Uterus (tissue), 2 donors: ENCODE data around the gene MDFIC.

Experiments used
- POLR2A ChIP-seq, 2 donors: fragments of 450-650 bp; IDR thresholded peaks; one replicate each; pipeline ENCODE4 v1.6.1; 2016; ENCODE audit warnings: antibody characterized with exemption in 2 of 2, mild to moderate bottlenecking in 1 of 2, moderate library complexity in 1 of 2
- TF ChIP-seq, protein P1 (sequence below), 4 experiments: fragments of 200-600 bp in 2 of 4; fragments of 450-650 bp in 2 of 4; sonication (generic) in 2 of 4; IDR thresholded peaks; one replicate each; pipeline ENCODE4 v1.5.1; 2016 to 2019; ENCODE audit warnings: antibody characterized with exemption in 4 of 4, mild to moderate bottlenecking in 2 of 4, moderate library complexity in 1 of 4

DNA sequence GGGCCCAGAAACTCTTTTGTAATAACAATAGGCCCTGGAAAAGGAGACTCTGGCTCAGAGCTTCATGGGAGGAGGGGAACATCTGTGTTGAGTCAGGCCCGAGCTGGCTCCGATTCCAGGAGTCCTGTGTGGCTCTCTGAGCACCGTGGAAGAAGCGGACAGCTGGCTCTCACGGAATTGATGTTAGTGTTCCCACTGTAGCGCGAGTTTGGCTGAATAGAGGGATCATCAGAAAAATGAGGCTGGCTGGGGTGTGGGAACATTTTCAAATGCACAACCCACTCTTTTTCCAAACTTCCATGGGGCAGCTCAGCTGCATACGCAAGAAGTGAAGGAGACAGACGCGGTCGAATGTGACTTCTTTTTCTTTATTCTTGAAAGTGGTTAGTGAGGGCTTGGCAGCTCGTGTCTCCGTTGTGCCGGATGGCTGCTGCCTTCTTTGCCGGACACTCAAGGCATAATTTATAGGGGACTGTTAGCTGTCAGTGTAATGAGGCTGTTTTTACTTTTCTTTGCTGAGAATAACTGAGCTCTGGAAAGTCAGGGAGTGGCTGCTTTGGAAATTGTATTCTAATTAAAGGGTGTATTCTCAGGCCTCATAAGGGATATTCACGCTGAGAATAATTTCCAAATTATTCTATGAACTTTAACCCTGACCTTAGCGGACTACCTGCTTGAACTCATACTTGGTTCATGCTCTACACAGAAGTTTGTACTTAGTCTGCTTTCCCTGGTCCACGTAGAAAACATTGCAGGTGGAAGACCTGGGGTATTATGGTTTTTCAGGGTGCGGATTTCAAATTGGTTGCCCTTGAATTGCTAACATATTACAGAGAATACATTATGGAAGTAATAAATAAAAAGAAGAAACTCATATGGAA is 23.1 kb downstream of the MDFIC start:
- no peak for TF ChIP-seq POLR2A (IDR thresholded peaks at IDR 0.05)
- TF ChIP-seq, protein P1, sequence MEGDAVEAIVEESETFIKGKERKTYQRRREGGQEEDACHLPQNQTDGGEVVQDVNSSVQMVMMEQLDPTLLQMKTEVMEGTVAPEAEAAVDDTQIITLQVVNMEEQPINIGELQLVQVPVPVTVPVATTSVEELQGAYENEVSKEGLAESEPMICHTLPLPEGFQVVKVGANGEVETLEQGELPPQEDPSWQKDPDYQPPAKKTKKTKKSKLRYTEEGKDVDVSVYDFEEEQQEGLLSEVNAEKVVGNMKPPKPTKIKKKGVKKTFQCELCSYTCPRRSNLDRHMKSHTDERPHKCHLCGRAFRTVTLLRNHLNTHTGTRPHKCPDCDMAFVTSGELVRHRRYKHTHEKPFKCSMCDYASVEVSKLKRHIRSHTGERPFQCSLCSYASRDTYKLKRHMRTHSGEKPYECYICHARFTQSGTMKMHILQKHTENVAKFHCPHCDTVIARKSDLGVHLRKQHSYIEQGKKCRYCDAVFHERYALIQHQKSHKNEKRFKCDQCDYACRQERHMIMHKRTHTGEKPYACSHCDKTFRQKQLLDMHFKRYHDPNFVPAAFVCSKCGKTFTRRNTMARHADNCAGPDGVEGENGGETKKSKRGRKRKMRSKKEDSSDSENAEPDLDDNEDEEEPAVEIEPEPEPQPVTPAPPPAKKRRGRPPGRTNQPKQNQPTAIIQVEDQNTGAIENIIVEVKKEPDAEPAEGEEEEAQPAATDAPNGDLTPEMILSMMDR (IDR thresholded peaks at IDR 0.05), result no peak
